Activated CD4-positive, CD25-positive, alpha-beta regulatory T cell treated with anti-CD3 and anti-CD28 coated beads, Interleukin-2, amount 50 U/mL, for 72 hours (primary cell): ENCODE results near the gene SNRNP48.

ENCODE experiments used
- DNase-seq: peaks from one replicate; pipeline ENCODE4 v3.0.0; 2021

The SNRNP48 gene

GRCh38 chr6:7604003-7604402 is 14.0 kb downstream of the SNRNP48 start:
- no peak for DNase-seq

DNA sequence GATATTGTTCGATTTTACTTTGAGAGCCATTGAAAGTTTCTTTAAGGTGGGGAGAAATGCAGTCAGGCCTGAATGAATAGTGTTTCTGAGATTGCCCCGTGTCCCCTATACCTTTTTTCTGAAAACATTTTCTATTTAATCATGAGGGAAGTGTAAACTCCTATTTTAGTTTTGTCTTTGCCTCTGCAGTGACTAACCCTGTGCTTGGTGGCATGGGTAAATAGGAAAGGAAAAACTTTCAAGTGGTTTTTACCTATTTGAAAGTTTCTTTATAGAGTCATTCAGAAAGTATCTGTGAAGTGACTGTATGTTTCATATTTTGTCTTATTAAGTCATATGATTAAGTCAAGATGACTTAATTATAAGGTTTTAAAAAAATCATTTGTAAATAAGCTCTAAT is 14.5 kb downstream of the SNRNP48 start:
- no peak for DNase-seq

- no peak for DNase-seq
Observed at GRCh38 chr6:7615611-7616383, 25.8 kb downstream of the SNRNP48 start.

DNA sequence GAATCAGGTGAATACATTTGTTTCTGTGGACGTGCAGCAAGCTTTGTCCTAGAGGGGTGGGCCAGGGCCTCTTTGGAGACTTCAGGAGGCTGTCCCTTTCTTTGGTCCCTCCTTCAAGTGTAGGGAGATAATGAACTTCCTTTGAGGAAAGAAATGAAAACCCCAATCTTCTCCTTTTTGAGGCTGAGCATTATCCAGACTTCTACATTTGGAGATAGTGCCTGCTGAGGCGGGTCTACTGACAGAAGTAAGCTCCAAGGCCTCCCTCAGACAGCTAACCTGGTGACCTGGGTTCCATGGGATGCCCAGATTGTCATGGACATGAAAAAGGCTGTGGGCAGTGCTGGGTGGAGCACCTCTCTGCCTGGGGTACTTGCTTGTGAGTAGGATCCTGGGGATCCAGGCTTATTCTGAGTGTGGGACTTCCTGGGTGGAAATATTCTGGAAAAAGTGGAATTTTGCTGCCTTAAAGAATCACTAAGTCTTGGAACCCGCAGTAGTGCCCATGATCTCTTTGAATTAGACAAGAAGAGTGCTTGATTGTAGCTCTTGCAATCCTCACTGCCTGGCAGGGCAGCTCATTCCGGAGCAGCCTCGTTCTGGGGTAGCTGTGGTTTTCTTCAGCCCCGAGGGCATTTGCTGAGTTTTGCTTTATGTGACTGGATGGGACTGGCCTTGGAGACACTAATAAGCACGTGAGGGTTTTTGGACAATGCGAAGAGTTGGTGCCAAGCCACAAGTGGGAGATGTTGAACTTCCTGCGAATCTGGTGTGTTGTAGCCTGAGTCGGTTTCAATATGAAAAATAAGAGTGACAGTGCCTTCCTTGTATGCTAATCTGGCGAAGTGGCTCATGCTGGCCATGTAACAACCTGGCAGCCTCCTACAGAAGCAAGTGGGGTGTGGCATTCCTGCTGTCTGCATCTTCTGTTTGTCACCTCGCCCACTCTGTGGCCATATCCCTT is 28.1 kb downstream of the SNRNP48 start:
- no peak for DNase-seq

DNA sequence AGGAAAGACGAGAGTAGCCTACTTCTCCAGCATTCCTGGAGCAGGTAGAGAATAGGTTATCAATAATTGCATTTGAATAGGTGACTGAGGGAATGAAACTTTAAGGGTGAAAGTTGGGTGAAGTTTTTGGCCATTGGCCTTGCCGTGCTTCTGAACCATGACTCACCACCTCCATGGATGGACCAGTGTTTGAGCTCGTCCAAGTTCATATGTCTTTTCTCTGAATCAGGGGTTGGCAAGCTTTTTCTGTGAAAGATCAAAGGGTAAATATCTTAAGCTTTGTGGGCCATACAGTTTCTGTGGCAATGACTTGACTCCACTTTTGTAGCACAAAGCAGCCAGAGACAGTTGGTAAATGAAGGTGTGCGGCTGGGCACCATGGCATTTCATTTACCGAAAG is 31.8 kb downstream of the SNRNP48 start:
- no peak for DNase-seq

- DNase-seq: no peak
Observed at GRCh38 chr6:7624796-7625710, 35.1 kb downstream of the SNRNP48 start.

GRCh38 chr6:7628479-7628878 is 38.5 kb downstream of the SNRNP48 start:
- no peak for DNase-seq

DNA sequence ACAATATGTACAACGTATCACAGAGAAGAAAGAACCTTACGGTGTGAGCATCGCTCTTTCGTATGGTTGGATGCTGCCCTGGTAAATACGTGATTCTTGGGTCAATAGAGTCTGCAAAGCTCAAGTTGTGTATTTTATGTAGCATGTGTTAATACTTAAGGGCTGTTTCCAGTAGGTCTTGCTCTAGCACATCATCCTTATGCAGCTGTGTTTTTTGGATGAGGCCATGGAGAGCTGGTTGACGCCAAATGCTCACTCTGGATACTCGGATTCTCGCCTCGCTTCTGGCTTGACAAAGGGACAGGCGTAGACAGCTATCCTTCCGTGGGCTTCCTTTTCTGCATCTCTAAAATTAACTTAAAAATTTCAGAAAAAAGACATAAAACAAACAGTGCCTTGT is 38.9 kb downstream of the SNRNP48 start:
- no peak for DNase-seq

- DNase-seq: no peak
Observed at GRCh38 chr6:7629321-7629720, 39.3 kb downstream of the SNRNP48 start.

- no peak for DNase-seq
Observed at GRCh38 chr6:7630792-7631191, 40.8 kb downstream of the SNRNP48 start.

GRCh38 chr6:7631466-7631865 is 41.5 kb downstream of the SNRNP48 start:
- DNase-seq: no peak

DNA sequence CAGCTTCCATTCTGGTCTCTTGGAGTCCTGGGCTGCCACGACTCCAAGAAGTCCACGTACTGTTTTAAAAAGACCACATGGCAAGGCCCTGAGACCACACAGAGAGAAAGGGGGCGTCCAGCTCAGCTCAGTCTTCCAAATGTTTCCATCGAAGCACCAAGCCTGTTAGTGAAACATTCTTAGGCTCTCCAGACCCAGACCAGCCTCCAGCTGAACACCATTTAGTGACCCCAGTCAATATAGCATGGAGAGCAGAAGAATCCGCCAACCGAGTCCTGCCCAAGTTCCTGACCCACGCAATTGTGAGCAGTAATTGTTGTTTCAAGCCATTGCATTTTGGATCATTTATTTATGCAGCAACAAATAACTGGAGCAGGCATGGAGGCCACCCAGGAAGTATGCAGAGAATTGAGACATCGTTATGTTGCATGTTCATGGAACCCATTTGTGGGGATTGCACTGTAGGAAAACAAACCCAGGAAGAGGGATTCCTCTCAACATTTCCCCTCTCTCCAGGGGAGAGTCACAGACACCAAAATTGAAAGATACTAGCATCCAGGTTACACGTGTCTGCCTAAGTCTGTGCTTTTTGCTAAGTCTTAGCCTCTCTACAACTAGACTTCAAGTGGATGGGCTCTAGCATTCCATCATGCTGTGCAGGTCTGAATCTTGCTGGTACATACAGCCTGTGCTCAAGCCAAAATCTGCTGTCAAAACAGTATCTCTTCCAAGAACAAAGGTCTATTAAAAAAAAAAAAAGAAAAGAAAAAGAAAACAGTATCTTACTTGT is 42.7 kb downstream of the SNRNP48 start:
- no peak for DNase-seq

GRCh38 chr6:7633361-7633760 is 43.4 kb downstream of the SNRNP48 start:
- no peak for DNase-seq

- DNase-seq: no peak
Observed at GRCh38 chr6:7636151-7636550, 46.2 kb downstream of the SNRNP48 start.

GRCh38 chr6:7637533-7637932 is 47.5 kb downstream of the SNRNP48 start:
- DNase-seq: no peak

- no peak for DNase-seq
Observed at GRCh38 chr6:7639427-7639826, 49.4 kb downstream of the SNRNP48 start.

GRCh38 chr6:7640016-7640415 is 50.0 kb downstream of the SNRNP48 start:
- DNase-seq: no peak

DNA sequence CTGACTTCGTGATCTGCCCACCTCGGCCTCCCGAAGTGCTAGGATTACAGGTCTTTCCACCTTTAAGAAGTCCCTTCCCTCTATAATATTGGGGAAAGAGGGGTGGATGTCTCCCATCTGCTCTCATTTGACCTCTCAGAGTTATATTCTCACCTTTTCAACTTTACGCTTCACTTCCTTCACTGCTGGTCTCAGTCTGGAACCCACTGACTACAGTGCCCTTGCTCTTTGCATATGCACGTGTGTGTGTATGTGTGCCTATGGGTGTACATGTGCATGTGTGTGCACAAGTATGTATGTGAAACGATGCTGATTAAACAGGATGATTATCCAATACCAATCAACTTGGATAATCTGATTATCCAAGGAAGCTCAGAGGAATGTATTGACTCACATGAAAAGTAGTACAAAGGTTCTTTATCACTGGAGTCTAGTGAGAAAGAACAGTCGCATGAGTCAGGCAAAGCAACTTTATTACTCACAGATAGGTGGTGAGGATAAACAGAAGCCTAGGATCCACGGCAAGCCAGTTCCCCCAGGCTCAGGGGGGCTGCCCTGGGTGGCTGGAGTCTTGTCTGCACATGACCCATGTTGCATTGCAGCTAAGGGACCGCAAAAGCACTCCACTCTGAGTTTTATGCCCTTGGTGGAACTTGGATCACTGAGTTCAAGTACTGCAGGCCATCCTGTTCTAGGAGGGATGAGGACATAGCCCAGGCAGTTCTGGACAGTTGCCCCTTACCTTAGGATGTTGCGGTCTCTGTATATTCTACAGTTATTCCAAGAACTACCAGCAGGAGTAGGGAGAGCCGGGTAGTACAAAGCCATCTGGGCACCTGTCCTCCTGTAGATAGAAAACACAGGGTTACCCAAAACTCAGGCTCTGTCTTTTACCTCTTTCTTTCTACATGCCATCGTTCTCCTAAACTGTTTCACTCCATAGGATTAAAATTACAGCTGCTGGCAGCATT is 50.9 kb downstream of the SNRNP48 start:
- DNase-seq: no peak

GRCh38 chr6:7642791-7643190 is 52.8 kb downstream of the SNRNP48 start:
- DNase-seq: no peak

DNA sequence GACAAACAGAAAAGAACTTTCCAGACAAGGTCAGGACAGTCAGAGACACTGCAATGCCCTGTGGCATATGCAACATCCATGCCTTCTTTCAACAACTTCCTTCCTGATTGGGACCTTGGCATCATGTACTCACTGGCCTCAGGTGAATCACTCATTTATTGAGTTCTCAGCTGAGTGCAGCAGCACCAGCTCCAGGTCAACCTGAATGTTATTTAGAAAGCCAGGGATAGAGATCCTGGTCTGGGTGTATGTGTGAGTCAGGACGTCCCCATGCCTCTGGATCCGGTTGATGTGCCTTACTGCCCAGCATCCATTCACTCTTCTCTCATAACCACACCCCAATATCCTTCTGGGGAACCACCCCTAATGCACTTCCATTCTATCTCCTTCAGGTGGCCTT is 54.4 kb downstream of the SNRNP48 start:
- no peak for DNase-seq

GRCh38 chr6:7646394-7646793 is 56.4 kb downstream of the SNRNP48 start:
- DNase-seq: no peak
